Activated T-helper 1 cell treated with Interleukin-2 at 50 U/mL for 16 hours (primary cell): ENCODE measurements around the gene ENPP1.

Source experiments
- DNase-seq: peaks from one replicate; pipeline ENCODE4 v3.0.0-alpha.2; 2020; ENCODE audit warnings: low read depth

Gene ENPP1

GRCh38 chr6:131787079-131787478 lies 20.7 kb upstream of the ENPP1 start:
- no peak for DNase-seq

- no peak for DNase-seq
These were observed 19.8 kb upstream of the ENPP1 start for GRCh38 chr6:131787766-131788712.

- no peak for DNase-seq
These were observed 18.6 kb upstream of the ENPP1 start for GRCh38 chr6:131789219-131789618.

GRCh38 chr6:131791476-131791875 lies 16.3 kb upstream of the ENPP1 start:
- DNase-seq: no peak

GRCh38 chr6:131792091-131792496 lies 15.7 kb upstream of the ENPP1 start:
- no peak for DNase-seq

GRCh38 chr6:131795366-131795765 lies 12.5 kb upstream of the ENPP1 start:
- DNase-seq: no peak

- DNase-seq: no peak
These were observed 5.5 kb upstream of the ENPP1 start for GRCh38 chr6:131802347-131802746.

GRCh38 chr6:131803007-131803769 lies 4.6 kb upstream of the ENPP1 start:
- no peak for DNase-seq

GRCh38 chr6:131804131-131804530 lies 3.7 kb upstream of the ENPP1 start:
- no peak for DNase-seq

GRCh38 chr6:131807321-131807643 lies 538 bp upstream of the ENPP1 start:
- DNase-seq: no peak

- no peak for DNase-seq
These were observed 845 bp downstream of the ENPP1 start for GRCh38 chr6:131808460-131809269.

- DNase-seq: no peak
These were observed 3.7 kb downstream of the ENPP1 start for GRCh38 chr6:131811500-131811899.

- DNase-seq: no peak
These were observed 6.2 kb downstream of the ENPP1 start for GRCh38 chr6:131813991-131814390.

GRCh38 chr6:131816869-131817268 lies 9.0 kb downstream of the ENPP1 start:
- DNase-seq: no peak

- no peak for DNase-seq
These were observed 11.8 kb downstream of the ENPP1 start for GRCh38 chr6:131819572-131820124.

- DNase-seq: no peak
These were observed 13.4 kb downstream of the ENPP1 start for GRCh38 chr6:131821010-131821807.

- DNase-seq: no peak
These were observed 14.3 kb downstream of the ENPP1 start for GRCh38 chr6:131822119-131822518.

- DNase-seq: no peak
These were observed 15.6 kb downstream of the ENPP1 start for GRCh38 chr6:131823276-131823902.

- DNase-seq: no peak
These were observed 18.1 kb downstream of the ENPP1 start for GRCh38 chr6:131825946-131826345.

- DNase-seq: no peak
These were observed 20.3 kb downstream of the ENPP1 start for GRCh38 chr6:131828080-131828479.

GRCh38 chr6:131828951-131829350 lies 21.1 kb downstream of the ENPP1 start:
- DNase-seq: no peak
